Activated CD4-positive, alpha-beta T cell treated with anti-CD3 and anti-CD28 coated beads, Interleukin-2, amount 50 U/mL, for 16 hours (primary cell): Measurements from ENCODE around the gene NPFFR2.
"Not testable (repeated sequence)": the region's sequence is repeated elsewhere in the genome, so short reads cannot be mapped to it uniquely, and the experiment has no call there.

Source experiments
- DNase-seq: peaks from one replicate; pipeline ENCODE4 v3.0.0-alpha.2; 2020

Gene NPFFR2

GRCh38 chr4:72112514-72113156, 80.8 kb downstream of the NPFFR2 start:
- peak; percentile 84 for DNase-seq

DNA sequence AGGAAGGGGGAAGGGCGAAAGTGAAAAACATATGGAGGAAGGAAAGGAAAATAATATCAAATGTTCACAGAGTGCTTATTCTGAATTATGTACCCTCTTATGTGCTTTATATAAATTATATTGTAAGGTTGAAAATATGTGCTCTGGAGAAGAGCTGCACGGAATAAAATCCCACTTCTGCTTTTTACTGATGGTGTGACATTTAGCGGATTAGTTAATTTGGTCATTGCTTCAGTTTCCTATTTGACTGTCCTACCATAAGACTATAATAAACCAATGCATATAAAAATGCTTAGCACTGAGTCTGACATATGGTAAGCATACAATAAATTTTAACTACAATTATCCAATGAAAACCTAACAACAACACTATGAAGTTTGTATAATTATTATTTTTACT, 86.2 kb downstream of the NPFFR2 start:
- no peak for DNase-seq

DNA sequence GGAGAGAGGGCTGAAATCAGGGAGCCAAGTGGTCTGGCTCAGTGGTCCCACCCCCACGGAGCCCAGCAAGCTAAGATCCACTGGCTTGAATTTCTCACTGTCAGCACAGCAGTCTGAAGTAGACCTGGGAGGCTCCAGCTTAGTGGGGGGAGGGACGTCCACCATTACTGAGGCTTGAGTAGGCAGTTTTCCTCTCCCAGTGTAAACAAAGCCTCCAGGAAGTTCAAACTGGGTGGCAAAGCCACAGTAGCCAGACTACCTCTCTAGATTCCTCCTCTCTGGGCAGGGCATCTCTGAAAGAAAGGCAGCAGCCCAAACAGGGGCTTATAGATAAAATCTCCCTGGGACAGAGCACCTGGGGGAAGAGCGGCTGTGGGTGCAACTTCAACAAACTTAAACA, 88.1 kb downstream of the NPFFR2 start:
- no peak for DNase-seq

DNA sequence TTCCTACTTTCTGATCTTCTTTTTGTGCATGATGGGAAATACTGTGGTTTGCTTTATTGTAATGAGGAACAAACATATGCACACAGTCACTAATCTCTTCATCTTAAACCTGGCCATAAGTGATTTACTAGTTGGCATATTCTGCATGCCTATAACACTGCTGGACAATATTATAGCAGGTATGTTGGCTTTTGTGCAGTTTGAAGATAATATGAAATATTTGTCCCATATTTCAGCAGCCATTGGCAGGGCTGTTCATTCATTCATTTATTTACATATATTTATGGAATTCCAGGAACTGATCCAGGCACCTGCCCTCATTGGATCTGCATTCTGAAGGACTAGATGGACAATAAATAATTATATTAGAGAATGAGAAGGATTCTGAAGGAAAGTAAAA, 96.9 kb downstream of the NPFFR2 start:
- DNase-seq, result no peak

DNA sequence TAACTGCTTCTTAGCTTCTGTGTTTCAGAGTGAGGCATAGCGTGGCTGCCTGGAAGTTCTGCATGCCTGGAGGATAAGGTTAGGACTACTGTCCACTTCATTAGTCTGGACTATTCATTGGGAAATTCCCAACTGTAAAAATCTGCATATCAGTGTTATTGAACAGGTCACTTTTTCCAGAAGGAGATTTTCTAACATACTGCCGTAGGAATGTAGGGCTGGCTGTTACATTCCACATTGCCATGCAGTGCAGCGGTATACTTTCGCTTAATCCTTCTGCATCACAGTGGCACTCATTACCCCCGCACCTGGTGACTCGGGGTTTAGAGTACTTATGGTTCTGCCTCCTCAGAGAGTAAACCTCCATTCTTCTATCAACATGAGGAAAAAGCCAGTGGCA, 104.6 kb downstream of the NPFFR2 start:
- no peak for DNase-seq

- DNase-seq, result not testable (repeated sequence)
Observed at GRCh38 chr4:72139997-72140396, 108.2 kb downstream of the NPFFR2 start.

GRCh38 chr4:72144241-72144640, 112.4 kb downstream of the NPFFR2 start:
- DNase-seq, result no peak

DNA sequence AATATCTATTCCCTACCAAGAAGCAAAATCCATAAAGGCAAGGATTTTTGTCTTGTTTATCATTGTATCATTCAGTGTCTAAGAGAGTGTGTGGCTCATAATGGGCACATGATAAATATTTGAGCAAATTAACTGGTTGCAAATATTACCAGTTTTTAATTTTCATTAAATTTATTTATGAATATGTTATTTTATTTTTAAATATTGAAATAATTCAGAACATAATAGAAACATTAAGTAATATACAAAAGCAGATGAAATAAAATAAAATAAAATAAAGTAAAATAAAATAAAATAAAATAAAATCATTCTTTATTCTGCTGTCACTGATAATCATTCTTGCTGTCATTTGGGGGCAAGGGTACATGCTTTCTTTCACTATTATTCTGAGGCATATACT, 120.9 kb downstream of the NPFFR2 start:
- DNase-seq, result no peak

GRCh38 chr4:72153634-72154033, 121.8 kb downstream of the NPFFR2 start:
- DNase-seq, result not testable (repeated sequence)

- DNase-seq, result not testable (repeated sequence)
Observed at GRCh38 chr4:72169285-72169684, 137.5 kb downstream of the NPFFR2 start.

DNA sequence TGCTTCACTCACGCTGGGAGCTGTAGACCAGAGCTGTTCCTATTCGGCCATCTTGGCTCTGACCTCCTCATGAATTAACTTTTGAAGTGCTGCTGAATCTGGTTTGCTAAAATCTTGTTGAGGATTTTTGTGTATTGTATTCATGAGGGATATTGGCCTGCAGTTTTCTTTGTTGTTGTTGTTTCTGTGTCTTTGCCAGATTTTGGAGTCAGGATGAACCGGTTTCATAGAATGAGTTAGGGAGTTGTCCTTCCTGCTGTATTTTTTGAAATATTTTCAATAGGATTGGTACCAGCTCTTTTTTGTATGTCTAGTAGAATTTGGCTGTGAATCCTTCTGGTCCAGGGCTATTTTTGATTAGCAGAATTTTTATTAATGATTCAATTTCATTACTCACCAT, 138.1 kb downstream of the NPFFR2 start:
- DNase-seq, result no peak

GRCh38 chr4:72171761-72172160, 140.0 kb downstream of the NPFFR2 start:
- DNase-seq, result no peak

DNA sequence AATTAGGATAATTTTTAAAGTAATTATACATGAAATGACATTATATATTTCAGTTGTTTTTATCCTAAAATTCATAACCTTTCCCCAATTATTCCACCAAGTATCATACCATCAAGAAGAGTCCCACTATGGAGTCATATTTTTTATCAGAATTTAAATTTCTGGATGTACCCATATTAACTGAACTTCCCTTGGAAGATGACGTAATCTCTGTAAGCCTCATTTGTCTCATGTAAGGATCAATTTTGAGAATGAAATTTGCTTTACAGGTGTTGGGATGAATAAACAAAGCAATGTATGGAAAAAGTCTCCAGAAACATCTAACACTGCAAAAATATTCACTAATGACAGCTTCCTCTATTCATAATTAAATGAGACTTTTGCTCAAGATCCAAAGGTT, 147.5 kb downstream of the NPFFR2 start:
- DNase-seq, result no peak

- peak; percentile 10 for DNase-seq
Observed at GRCh38 chr4:72186714-72187113, 154.9 kb downstream of the NPFFR2 start.

DNA sequence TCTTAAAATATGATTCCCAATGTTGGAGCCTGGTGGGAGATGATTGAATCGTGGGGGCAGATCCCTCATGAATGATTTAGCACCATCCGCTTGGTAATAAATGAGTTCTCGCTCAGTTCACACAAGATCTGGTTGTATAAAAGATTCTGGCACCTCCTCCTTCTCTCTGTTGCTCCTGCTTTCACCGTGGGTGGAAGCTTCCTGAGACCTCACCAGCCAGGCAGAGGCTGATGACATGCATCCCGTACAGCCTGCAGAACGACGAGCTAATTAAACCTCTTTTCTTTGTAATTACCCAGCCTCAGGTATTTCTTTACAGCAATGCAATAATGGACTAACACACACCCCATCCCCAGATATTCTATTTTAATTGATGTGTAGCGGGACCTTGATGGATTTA, 162.2 kb downstream of the NPFFR2 start:
- no peak for DNase-seq

- no peak for DNase-seq
Observed at GRCh38 chr4:72194453-72194852, 162.7 kb downstream of the NPFFR2 start.
